Stimulated activated CD8-positive, alpha-beta memory T cell treated with anti-CD3 and anti-CD28 coated beads, Interleukin-15, amount 100 ng/mL, for 4 hours (primary cell): ENCODE data around the gene SLC51B.
"Not testable (repeated sequence)": the region's sequence is repeated elsewhere in the genome, so short reads cannot be mapped to it uniquely, and the experiment has no call there.

ENCODE experiments used
- DNase-seq, 2 donors: peaks; one replicate each; pipeline ENCODE4 v3.0.0-alpha.2; 2020; ENCODE audit warnings: low read depth in 2 of 2

The SLC51B gene

GRCh38 chr15:65099801-65100200 is 54.6 kb downstream of the SLC51B start:
- not testable (repeated sequence) for DNase-seq

GRCh38 chr15:65100442-65100841 is 55.3 kb downstream of the SLC51B start:
- no peak for DNase-seq

GRCh38 chr15:65101411-65101890 is 56.3 kb downstream of the SLC51B start:
- DNase-seq = no peak

GRCh38 chr15:65101891-65102708 is 56.9 kb downstream of the SLC51B start:
- no peak for DNase-seq

- no peak for DNase-seq
These were observed 57.7 kb downstream of the SLC51B start for GRCh38 chr15:65102912-65103311.
